ENCODE results near the gene LDLRAD2.

DNA sequence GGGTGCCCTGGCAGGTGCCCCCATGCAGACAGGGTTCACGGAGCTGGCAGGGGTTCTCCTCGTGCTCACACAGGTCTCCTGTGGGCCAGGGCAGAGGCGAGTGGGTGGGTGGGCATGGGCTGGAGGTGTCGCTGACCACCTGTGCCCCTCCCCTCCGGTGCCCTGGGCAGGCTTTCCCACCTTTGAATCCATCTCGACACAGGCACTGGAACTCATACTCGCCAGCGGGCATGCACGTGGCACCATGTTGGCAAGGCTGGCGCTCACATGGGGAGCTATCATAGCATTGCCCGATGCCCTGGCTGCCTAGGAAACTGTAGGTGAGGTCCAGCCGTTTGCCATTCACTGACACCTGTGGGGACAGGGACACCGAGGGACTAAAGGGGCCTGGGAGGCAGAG lies 16.0 kb downstream of the LDLRAD2 start:
- TF ChIP-seq POLR2A (IDR thresholded peaks at IDR 0.05) (no peak), CTCF (IDR thresholded peaks at IDR 0.05) (no peak)
